Panc1 (cell line): Measurements from ENCODE around the gene ARFIP2. TPM values are rescaled to one million over a fixed set of nuclear protein-coding genes. Genes with fewer than 3 reads are reported as not detected.

Experiments
- ATAC-seq: fragments of 200-7000 bp; cut with Tn5 transposase; 2 replicates; pipeline ENCODE4 v1.9.1; 2020; ENCODE audit warnings: mild to moderate bottlenecking, moderate library complexity
- BruUV-seq: library from RNA; stranded (reverse); fragments of 400-500 nt; replicated peaks from 2 replicates; lab custom pipeline; 2021; lab: Mats Ljungman, UMichigan
- CTCF ChIA-PET: fragments of 300-600 bp; sonication (Branson Sonifier 250); formaldehyde crosslinking; loops from one replicate; lab custom pipeline; 2022; ENCODE audit warnings: antibody characterized with exemption; lab: Charles Lee
- POLR2A ChIA-PET: fragments of 300-600 bp; sonication (Branson Sonifier 250); formaldehyde crosslinking; loops from one replicate; lab custom pipeline; 2022; ENCODE audit warnings: antibody characterized with exemption; lab: Charles Lee
- DNase-seq: peaks from one replicate; pipeline ENCODE4 v3.0.0-alpha.2; 2010; ENCODE audit warnings: low read depth, low spot score
- H3K27ac ChIP-seq: 2 replicates; pipeline ENCODE4 v1.5.1; 2011; ENCODE audit warnings: mild to moderate bottlenecking, low read length, inconsistent platforms
- H3K27me3 ChIP-seq: fragments of 200-500 bp; sonication (Bioruptor generic); 2 replicates; pipeline ENCODE4 v1.6.0; 2014; ENCODE audit warnings: low read length, inconsistent platforms; ENCODE audit not compliant: control insufficient read depth, insufficient read depth
- H3K36me3 ChIP-seq: fragments of 200-500 bp; sonication (Bioruptor generic); 2 replicates; pipeline ENCODE4 v1.5.1; 2014; ENCODE audit warnings: inconsistent platforms, mild to moderate bottlenecking, low read length, moderate library complexity; ENCODE audit not compliant: control insufficient read depth, insufficient read depth
- H3K4me1 ChIP-seq: 2 replicates; pipeline ENCODE4 v1.5.1; 2011; ENCODE audit warnings: inconsistent platforms, mild to moderate bottlenecking, low read length, moderate library complexity; ENCODE audit not compliant: control insufficient read depth, insufficient read depth
- H3K4me3 ChIP-seq, 2 experiments: 2 replicates each; pipeline ENCODE4 v1.5.1; 2011 to 2012; ENCODE audit warnings: low read depth in 2 of 2, low read length in 2 of 2, mild to moderate bottlenecking in 2 of 2, inconsistent platforms in 1 of 2, moderate library complexity in 1 of 2
- H3K9me3 ChIP-seq: fragments of 200-500 bp; sonication (Bioruptor generic); 2 replicates; pipeline ENCODE4 v1.5.1; 2014; ENCODE audit warnings: low read depth, mild to moderate bottlenecking, inconsistent platforms, low read length, moderate library complexity; ENCODE audit not compliant: control insufficient read depth, insufficient read depth
- POLR2AphosphoS5 ChIP-seq: IDR thresholded peaks from 2 replicates; pipeline ENCODE4 v1.6.1; 2012; ENCODE audit warnings: mild to moderate bottlenecking, low read depth, low read length, moderate library complexity
- SIN3A ChIP-seq: IDR thresholded peaks from 2 replicates; pipeline ENCODE4 v1.6.1; 2012; ENCODE audit warnings: low read depth, mild to moderate bottlenecking, low read length, moderate library complexity, borderline replicate concordance; ENCODE audit not compliant: insufficient read depth
- TCF7L2 ChIP-seq: IDR thresholded peaks from 2 replicates; pipeline ENCODE4 v1.6.1; 2011; ENCODE audit warnings: mild to moderate bottlenecking, low read depth, low read length, inconsistent platforms
- in situ Hi-C: cut with HindIII; loops from 2 replicates; pipeline ENCODE4 v1.10.0; 2016; ENCODE audit warnings: low sequenced_read_pairs, low pct_unique_long_range_greater_than_20kb
- intact Hi-C: fragments of 100-400 bp; cut with micrococcal nuclease; formaldehyde crosslinking; loops from one replicate; pipeline ENCODE4 v1.10.0; 2022; ENCODE audit not compliant: unreplicated experiment
- total RNA-seq: library from RNA; stranded (reverse); gene quantifications from one replicate; pipeline ENCODE4 v1.2.1, GENCODE V29; 2021; ENCODE audit not compliant: unreplicated experiment
- TF ChIP-seq, protein P1 (sequence below), 2 experiments: IDR thresholded peaks; 2 replicates each; pipeline ENCODE4 v1.6.1; 2011 to 2012; ENCODE audit warnings: low read depth in 2 of 2, control low read depth in 1 of 2, low read length in 1 of 2, mild to moderate bottlenecking in 1 of 2, moderate library complexity in 1 of 2; ENCODE audit not compliant: insufficient read depth in 1 of 2
- TF ChIP-seq, protein P2 (sequence below): fragments of 450-650 bp; IDR thresholded peaks from 2 replicates; pipeline ENCODE4 v1.5.1; 2017; ENCODE audit warnings: mild to moderate bottlenecking

The ARFIP2 gene
- total RNA-seq, 1 experiment from 2014 or later, result 116 TPM

DNA sequence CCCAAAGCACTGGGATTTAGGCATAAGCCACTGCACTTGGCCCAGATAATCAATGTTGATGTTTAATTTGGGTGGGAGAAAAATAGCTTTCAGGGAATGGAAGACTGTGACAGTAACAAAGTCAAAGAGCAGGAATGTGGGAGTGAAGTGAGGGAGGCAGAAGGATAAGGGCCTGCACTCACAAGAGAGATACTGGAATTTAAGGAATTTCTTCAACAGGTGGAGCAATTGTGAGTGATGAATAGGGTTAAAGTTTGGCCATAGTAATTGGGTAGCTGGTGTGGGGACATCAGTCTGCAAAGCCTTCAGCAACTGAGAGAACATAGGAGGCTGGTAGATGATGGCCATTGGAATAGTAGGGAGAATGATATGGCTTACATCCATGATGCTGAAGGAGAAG lies 53.6 kb downstream of the ARFIP2 start:
- DNase-seq (no peak), ATAC-seq (no peak)
- Histone ChIP-seq H3K36me3 (no peaks in the 10 kb centered on the region), H3K4me1 (no peaks in the 10 kb centered on the region), H3K27ac (no peak overlapping the region), H3K9me3 (no peaks in the 10 kb centered on the region), H3K27me3 (peaks cover 30% of the 10 kb centered on the region), H3K4me3 (no peak overlapping the region)
- in situ Hi-C loops (no loop called here), intact Hi-C loops (no loop called here)
- no TSS peak for BruUV-seq
- ChIA-PET POLR2A (interaction anchor here (0.7 to 1.2 kb wide), 2 partner anchors 22 to 30 kb away, joined by 4 to 7 read pairs; no protein-coding TSS in a partner anchor), CTCF (interaction anchor here (1.6 kb wide), 1 partner anchor 48 kb away, joined by 3 read pairs; no protein-coding TSS in a partner anchor)
- TF ChIP-seq, protein P1, sequence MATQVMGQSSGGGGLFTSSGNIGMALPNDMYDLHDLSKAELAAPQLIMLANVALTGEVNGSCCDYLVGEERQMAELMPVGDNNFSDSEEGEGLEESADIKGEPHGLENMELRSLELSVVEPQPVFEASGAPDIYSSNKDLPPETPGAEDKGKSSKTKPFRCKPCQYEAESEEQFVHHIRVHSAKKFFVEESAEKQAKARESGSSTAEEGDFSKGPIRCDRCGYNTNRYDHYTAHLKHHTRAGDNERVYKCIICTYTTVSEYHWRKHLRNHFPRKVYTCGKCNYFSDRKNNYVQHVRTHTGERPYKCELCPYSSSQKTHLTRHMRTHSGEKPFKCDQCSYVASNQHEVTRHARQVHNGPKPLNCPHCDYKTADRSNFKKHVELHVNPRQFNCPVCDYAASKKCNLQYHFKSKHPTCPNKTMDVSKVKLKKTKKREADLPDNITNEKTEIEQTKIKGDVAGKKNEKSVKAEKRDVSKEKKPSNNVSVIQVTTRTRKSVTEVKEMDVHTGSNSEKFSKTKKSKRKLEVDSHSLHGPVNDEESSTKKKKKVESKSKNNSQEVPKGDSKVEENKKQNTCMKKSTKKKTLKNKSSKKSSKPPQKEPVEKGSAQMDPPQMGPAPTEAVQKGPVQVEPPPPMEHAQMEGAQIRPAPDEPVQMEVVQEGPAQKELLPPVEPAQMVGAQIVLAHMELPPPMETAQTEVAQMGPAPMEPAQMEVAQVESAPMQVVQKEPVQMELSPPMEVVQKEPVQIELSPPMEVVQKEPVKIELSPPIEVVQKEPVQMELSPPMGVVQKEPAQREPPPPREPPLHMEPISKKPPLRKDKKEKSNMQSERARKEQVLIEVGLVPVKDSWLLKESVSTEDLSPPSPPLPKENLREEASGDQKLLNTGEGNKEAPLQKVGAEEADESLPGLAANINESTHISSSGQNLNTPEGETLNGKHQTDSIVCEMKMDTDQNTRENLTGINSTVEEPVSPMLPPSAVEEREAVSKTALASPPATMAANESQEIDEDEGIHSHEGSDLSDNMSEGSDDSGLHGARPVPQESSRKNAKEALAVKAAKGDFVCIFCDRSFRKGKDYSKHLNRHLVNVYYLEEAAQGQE (IDR thresholded peaks at IDR 0.05; ENCODE audit: insufficient read depth in 1 of 2, low read depth in 2 of 2, low read length in 1 of 2), result no peak
- TF ChIP-seq, protein P2, sequence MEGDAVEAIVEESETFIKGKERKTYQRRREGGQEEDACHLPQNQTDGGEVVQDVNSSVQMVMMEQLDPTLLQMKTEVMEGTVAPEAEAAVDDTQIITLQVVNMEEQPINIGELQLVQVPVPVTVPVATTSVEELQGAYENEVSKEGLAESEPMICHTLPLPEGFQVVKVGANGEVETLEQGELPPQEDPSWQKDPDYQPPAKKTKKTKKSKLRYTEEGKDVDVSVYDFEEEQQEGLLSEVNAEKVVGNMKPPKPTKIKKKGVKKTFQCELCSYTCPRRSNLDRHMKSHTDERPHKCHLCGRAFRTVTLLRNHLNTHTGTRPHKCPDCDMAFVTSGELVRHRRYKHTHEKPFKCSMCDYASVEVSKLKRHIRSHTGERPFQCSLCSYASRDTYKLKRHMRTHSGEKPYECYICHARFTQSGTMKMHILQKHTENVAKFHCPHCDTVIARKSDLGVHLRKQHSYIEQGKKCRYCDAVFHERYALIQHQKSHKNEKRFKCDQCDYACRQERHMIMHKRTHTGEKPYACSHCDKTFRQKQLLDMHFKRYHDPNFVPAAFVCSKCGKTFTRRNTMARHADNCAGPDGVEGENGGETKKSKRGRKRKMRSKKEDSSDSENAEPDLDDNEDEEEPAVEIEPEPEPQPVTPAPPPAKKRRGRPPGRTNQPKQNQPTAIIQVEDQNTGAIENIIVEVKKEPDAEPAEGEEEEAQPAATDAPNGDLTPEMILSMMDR, result no peak
- TF ChIP-seq TCF7L2 (no peak), SIN3A (no peak), POLR2AphosphoS5 (no peak)

Other genes with a start within 250 kb of the ARFIP2 start
- 42.8 TPM for gene FHIP1B, start 246.7 kb downstream of the ARFIP2 start, total RNA-seq
- 0.62 TPM for gene CNGA4, start 242.2 kb downstream of the ARFIP2 start, total RNA-seq
- gene CCKBR, start 221.5 kb downstream of the ARFIP2 start, total RNA-seq, result not detected
- 31.1 TPM for gene CAVIN3, start 160.8 kb downstream of the ARFIP2 start, total RNA-seq
- gene SMPD1, start 90.9 kb downstream of the ARFIP2 start, total RNA-seq, result 20.0 TPM
- gene APBB1, start 62.2 kb downstream of the ARFIP2 start, total RNA-seq, result 9.6 TPM
- 1.0 TPM for gene HPX, start 40.3 kb downstream of the ARFIP2 start, total RNA-seq
- gene TRIM3, start 7.4 kb downstream of the ARFIP2 start, total RNA-seq, result 35.4 TPM
- gene TIMM10B, start 170 bp upstream of the ARFIP2 start, total RNA-seq, result 63.8 TPM
- 10.6 TPM for gene DNHD1, start 15.9 kb upstream of the ARFIP2 start, total RNA-seq
- gene RRP8, start 122.3 kb upstream of the ARFIP2 start, total RNA-seq, result 23.1 TPM
- 204 TPM for gene ILK, start 122.4 kb upstream of the ARFIP2 start, total RNA-seq
- gene TAF10, start 130.9 kb upstream of the ARFIP2 start, total RNA-seq, result 387 TPM
- gene TPP1, start 138.1 kb upstream of the ARFIP2 start, total RNA-seq, result 200 TPM
- 2.2 TPM for gene DCHS1, start 174.5 kb upstream of the ARFIP2 start, total RNA-seq
- 115 TPM for gene MRPL17, start 202.0 kb upstream of the ARFIP2 start, total RNA-seq